Smooth muscle cell (in vitro differentiated cells): ENCODE measurements around the gene SERPINB6. TPM values are rescaled to one million over a fixed set of nuclear protein-coding genes. Genes with fewer than 3 reads are reported as not detected.

Experiments
- DNase-seq: peaks from one replicate; lab custom pipeline; 2025; ENCODE audit not compliant: unreplicated experiment; lab: John Stamatoyannopoulos, UW
- H2AFZ ChIP-seq: fragments of 200-600 bp; sonication (generic); 2 replicates; pipeline ENCODE4 v1.6.0; 2016; ENCODE audit warnings: antibody characterized with exemption, low read depth, mild to moderate bottlenecking
- H3F3A ChIP-seq: fragments of 200-600 bp; sonication (generic); 2 replicates; pipeline ENCODE4 v1.6.0; 2017; ENCODE audit warnings: antibody characterized with exemption, low read depth
- H3K27ac ChIP-seq: fragments of 200-600 bp; sonication (generic); 2 replicates; pipeline ENCODE4 v1.5.1; 2016; ENCODE audit warnings: low read depth, mild to moderate bottlenecking
- H3K27me3 ChIP-seq: fragments of 200-600 bp; sonication (generic); 2 replicates; pipeline ENCODE4 v1.6.1; 2016; ENCODE audit warnings: low read depth, mild to moderate bottlenecking
- H3K36me3 ChIP-seq: fragments of 200-600 bp; sonication (generic); 2 replicates; pipeline ENCODE4 v1.5.1; 2016; ENCODE audit warnings: low read depth
- H3K4me1 ChIP-seq: fragments of 200-600 bp; sonication (generic); 2 replicates; pipeline ENCODE4 v1.5.1; 2016; ENCODE audit warnings: low read depth
- H3K4me2 ChIP-seq: fragments of 200-600 bp; sonication (generic); 2 replicates; pipeline ENCODE4 v1.6.0; 2016; ENCODE audit warnings: mild to moderate bottlenecking
- H3K4me3 ChIP-seq: fragments of 200-600 bp; sonication (generic); 2 replicates; pipeline ENCODE4 v1.5.1; 2016; ENCODE audit warnings: mild to moderate bottlenecking
- H3K79me2 ChIP-seq: fragments of 200-600 bp; sonication (generic); 2 replicates; pipeline ENCODE4 v1.6.0; 2016; ENCODE audit warnings: low read depth, mild to moderate bottlenecking
- H3K9ac ChIP-seq: fragments of 200-600 bp; sonication (generic); 2 replicates; pipeline ENCODE4 v1.6.0; 2016; ENCODE audit warnings: low read depth
- H3K9me3 ChIP-seq: fragments of 200-600 bp; sonication (generic); replicated peaks from 2 replicates; pipeline ENCODE4 v1.5.1; 2016; ENCODE audit warnings: low read depth
- H4K20me1 ChIP-seq: fragments of 200-600 bp; sonication (generic); 2 replicates; pipeline ENCODE4 v1.6.0; 2016; ENCODE audit warnings: low read depth
- WGBS: methylation state at CpG from one replicate; pipeline ENCODE4 v1.1.7; 2016; ENCODE audit warnings: low lambda C conversion rate; 5-methylcytosine and 5-hydroxymethylcytosine counted together
- polyA plus RNA-seq: library from polyadenylated mRNA; unstranded; fragments of >200 nt; fragmentation: Nextera tagmentation; extraction: Ambion mirVana; gene quantifications from 2 replicates; pipeline ENCODE4 v1.2.1, GENCODE V29; 2016
- total RNA-seq: library from RNA; depleted of rRNA; stranded (reverse); fragments of >200 nt; gene quantifications from 2 replicates; pipeline ENCODE4 v1.2.3, GENCODE V29; 2014
- TF ChIP-seq, protein P1 (sequence below): fragments of 200-600 bp; sonication (generic); IDR thresholded peaks from 2 replicates; pipeline ENCODE4 v1.5.1; 2017; ENCODE audit warnings: borderline replicate concordance, mild to moderate bottlenecking, antibody characterized with exemption; ENCODE audit not compliant: insufficient read depth, poor library complexity, severe bottlenecking

SERPINB6 gene
- total and polyA plus RNA-seq, 2 experiments from 2014 or later = 67.8 to 118 TPM

DNA sequence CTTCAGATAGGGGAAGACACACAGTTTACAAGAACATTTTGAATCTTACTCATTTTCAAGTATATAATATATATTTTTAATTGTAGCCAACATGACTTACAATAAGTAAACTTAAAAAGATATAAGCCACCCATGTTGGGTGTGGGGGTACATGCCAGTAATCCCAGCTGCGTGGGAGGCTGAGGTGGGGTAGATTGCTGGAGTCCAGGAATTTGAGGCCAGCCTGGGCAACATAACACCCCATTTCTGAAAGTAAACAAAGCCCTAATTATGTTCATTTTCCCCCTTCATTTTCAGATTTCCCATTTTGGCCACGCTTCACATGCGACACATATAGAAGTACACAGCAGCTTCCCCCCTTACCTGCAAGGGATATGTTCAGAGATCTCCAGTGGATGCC, 30.5 kb downstream of the SERPINB6 start:
- Histone ChIP-seq H4K20me1 (no peaks in the 10 kb centered on the region), H3K4me2 (no peak overlapping the region), H3K79me2 (no peaks in the 10 kb centered on the region), H3K9ac (no peak overlapping the region), H3K27ac (no peak overlapping the region), H3K4me1 (no peaks in the 10 kb centered on the region), H3K4me3 (no peak overlapping the region), H3F3A (no peaks in the 10 kb centered on the region), H3K9me3 (no peaks in the 10 kb centered on the region), H3K36me3 (no peaks in the 10 kb centered on the region), H3K27me3 (no peaks in the 10 kb centered on the region), H2AFZ (no peak overlapping the region)
- no peak for DNase-seq
- TF ChIP-seq, protein P1, sequence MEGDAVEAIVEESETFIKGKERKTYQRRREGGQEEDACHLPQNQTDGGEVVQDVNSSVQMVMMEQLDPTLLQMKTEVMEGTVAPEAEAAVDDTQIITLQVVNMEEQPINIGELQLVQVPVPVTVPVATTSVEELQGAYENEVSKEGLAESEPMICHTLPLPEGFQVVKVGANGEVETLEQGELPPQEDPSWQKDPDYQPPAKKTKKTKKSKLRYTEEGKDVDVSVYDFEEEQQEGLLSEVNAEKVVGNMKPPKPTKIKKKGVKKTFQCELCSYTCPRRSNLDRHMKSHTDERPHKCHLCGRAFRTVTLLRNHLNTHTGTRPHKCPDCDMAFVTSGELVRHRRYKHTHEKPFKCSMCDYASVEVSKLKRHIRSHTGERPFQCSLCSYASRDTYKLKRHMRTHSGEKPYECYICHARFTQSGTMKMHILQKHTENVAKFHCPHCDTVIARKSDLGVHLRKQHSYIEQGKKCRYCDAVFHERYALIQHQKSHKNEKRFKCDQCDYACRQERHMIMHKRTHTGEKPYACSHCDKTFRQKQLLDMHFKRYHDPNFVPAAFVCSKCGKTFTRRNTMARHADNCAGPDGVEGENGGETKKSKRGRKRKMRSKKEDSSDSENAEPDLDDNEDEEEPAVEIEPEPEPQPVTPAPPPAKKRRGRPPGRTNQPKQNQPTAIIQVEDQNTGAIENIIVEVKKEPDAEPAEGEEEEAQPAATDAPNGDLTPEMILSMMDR = no peak
- whole genome bisulfite sequencing = 95% methylated on average over 3 of the region's 3 CpGs

DNA sequence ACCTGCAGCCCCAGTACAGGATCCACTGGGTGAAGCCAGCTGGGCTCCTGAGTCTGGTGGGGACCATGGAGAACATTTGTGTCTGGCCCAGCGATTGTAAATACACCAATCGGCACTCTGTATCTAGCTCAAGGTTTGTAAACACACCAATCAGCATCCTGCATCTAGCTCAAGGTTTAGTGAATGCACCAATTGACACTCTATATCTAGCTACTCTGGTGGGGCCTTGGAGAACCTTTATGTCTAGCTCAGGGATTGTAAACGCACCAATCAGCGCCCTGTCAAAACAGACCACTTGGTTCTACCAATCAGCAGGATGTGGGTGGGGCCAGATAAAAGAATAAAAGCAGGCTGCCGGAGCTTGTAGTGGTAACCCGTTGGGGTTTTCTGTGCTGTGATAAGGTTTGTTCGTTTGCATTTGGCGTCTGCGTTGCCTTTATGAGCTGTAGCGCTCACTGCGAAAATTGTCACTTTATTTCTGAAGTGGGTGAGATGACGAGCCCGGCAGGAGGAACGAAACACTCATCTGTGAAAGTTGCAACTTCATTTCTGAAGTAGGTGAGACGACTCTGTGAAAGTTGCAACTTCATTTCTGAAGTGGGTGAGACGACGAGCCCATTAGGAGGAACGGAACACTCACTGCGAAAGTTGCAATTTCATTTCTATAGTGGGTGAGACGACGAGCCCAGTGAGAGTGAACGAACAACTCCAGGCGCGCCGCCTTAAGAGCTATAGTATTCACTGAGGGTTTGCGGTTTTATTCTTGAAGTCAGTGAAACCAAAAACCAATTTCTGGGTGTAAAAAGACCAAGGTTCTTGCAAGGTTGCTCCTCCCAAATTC, 31.1 kb downstream of the SERPINB6 start:
- Histone ChIP-seq H3K9ac (no peak overlapping the region), H3K27me3 (no peaks in the 10 kb centered on the region), H3F3A (no peaks in the 10 kb centered on the region), H3K36me3 (no peaks in the 10 kb centered on the region), H3K79me2 (no peaks in the 10 kb centered on the region), H3K4me2 (no peak overlapping the region), H3K9me3 (no peaks in the 10 kb centered on the region), H3K4me3 (no peak overlapping the region), H3K4me1 (no peaks in the 10 kb centered on the region), H3K27ac (no peak overlapping the region), H2AFZ (no peak overlapping the region), H4K20me1 (no peaks in the 10 kb centered on the region)
- 84% methylated on average over 26 of the region's 26 CpGs for WGBS
- TF ChIP-seq, protein P1 = no peak
- DNase-seq = no peak

DNA sequence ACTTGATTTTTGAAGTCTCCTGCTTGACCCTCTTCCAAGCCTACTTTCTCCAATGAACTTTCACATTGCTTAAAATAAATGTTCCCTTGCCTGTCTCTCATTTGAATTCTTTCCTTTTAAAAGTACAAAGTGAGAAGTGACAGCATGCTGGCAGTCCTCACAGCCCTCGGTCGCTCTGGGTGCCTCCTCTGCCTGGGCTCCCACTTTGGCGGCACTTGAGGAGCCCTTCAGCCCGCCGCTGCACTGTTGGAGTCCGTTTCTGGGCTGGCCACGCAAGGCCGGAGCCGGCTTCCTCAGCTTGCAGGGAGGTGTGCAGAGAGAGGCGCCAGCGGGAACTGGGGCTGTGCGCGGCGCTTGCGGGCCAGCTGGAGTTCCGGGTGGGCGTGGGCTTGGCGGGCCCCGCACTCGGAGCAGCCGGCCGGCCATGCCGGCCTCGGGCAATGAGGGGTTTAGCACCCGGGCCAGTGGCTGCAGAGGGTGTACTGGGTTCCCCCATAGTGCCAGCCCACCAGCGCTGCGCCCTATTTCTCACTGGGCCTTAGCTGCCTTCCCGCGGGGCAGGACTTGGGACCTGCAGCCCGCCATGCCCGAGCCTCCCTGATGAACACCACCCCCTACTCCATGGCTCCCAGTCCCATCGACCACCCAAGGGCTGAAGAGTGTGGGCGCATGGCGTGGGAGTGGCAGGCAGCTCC, 31.9 kb downstream of the SERPINB6 start:
- Histone ChIP-seq H3K9me3 (no peaks in the 10 kb centered on the region), H3K4me2 (no peak overlapping the region), H4K20me1 (no peaks in the 10 kb centered on the region), H3F3A (no peaks in the 10 kb centered on the region), H3K79me2 (no peaks in the 10 kb centered on the region), H3K36me3 (no peaks in the 10 kb centered on the region), H3K27me3 (no peaks in the 10 kb centered on the region), H3K4me3 (no peak overlapping the region), H3K27ac (no peak overlapping the region), H3K4me1 (no peaks in the 10 kb centered on the region), H2AFZ (no peak overlapping the region), H3K9ac (no peak overlapping the region)
- no peak for DNase-seq
- TF ChIP-seq, protein P1 = no peak
- 97% methylated on average over 32 of the region's 34 CpGs for WGBS
